K562 (cell line): ENCODE results near the gene PLXNB3. TPM values are rescaled to one million over a fixed set of nuclear protein-coding genes. Genes with fewer than 3 reads are reported as not detected.
"Not testable (repeated sequence)": the region's sequence is repeated elsewhere in the genome, so short reads cannot be mapped to it uniquely, and the experiment has no call there.

Experiments
- ATF1 ChIP-seq, 2 experiments: fragments of 450-650 bp in 1 of 2; IDR thresholded peaks; 2 replicates each; pipeline ENCODE4 v1.6.1; 2016; ENCODE audit warnings: missing compliant biosample characterization in 1 of 2, missing genetic modification characterization in 1 of 2
- CREB1 ChIP-seq, 2 experiments: sonication (generic) in 1 of 2; formaldehyde crosslinking in 1 of 2; IDR thresholded peaks; 2 replicates each; pipeline versions ENCODE4 v1.6.1 to v1.8.0; 2012 to 2022; ENCODE audit warnings: inconsistent platforms in 1 of 2, mild to moderate bottlenecking in 1 of 2, missing genetic modification reagents in 1 of 2, moderate library complexity in 1 of 2
- CREM ChIP-seq: IDR thresholded peaks from 2 replicates; pipeline ENCODE4 v1.6.1; 2014; ENCODE audit warnings: antibody characterized with exemption, low read depth
- EGR1 ChIP-seq: fragments of 450-650 bp; conservative IDR thresholded peaks from 2 replicates; pipeline ENCODE4 v1.6.1; 2017; ENCODE audit warnings: mild to moderate bottlenecking
- ESRRA ChIP-seq: fragments of 450-650 bp; IDR thresholded peaks from 2 replicates; pipeline ENCODE4 v1.6.1; 2014; ENCODE audit warnings: low read depth, mild to moderate bottlenecking, moderate library complexity, borderline replicate concordance
- MTA3 ChIP-seq: fragments of 450-650 bp; formaldehyde crosslinking; IDR thresholded peaks from 2 replicates; pipeline ENCODE4 v1.6.1; 2017; ENCODE audit warnings: mild to moderate bottlenecking, borderline replicate concordance
- MYC ChIP-seq, 2 experiments: fragments of 250-450 bp in 1 of 2; sonication (Bioruptor Pico) in 1 of 2; IDR thresholded peaks; 2 replicates each; pipeline versions ENCODE4 v1.5.1 to v1.6.1; 2012 to 2021; ENCODE audit warnings: low read depth in 2 of 2, borderline replicate concordance in 1 of 2, improper control_type of control experiment in 1 of 2, low read length in 1 of 2, mild to moderate bottlenecking in 1 of 2, moderate library complexity in 1 of 2
- NFIC ChIP-seq: fragments of 450-650 bp; IDR thresholded peaks from 2 replicates; pipeline ENCODE4 v1.6.1; 2017; ENCODE audit warnings: mild to moderate bottlenecking, inconsistent platforms
- POLR2A ChIP-seq: fragments of 450-650 bp; conservative IDR thresholded peaks from 2 replicates; pipeline ENCODE4 v1.6.1; 2016
- SAFB ChIP-seq: fragments of 200-400 bp; formaldehyde crosslinking; IDR thresholded peaks from 2 replicates; pipeline ENCODE4 v1.6.1; 2017; ENCODE audit warnings: low read depth, low read length, borderline replicate concordance
- SUPT5H ChIP-seq: fragments of 450-650 bp; IDR thresholded peaks from 2 replicates; pipeline ENCODE4 v1.6.1; 2016
- ZFX ChIP-seq: sonication (generic); formaldehyde crosslinking; IDR thresholded peaks from 2 replicates; pipeline ENCODE4 v1.8.0; 2022; ENCODE audit warnings: mild to moderate bottlenecking, missing genetic modification reagents, moderate library complexity
- ZNF57 ChIP-seq: fragments of 450-650 bp; formaldehyde crosslinking; IDR thresholded peaks from 2 replicates; pipeline ENCODE4 v1.4.0; 2020; ENCODE audit warnings: mild to moderate bottlenecking, moderate library complexity
- polyA plus RNA-seq, 8 experiments: library from polyadenylated mRNA; depleted of rRNA in 4 of 8; stranded (reverse) in 5 of 8; unstranded in 3 of 8; fragments of >200 nt; fragmentation: Nextera tagmentation in 2 of 8; fragmentation: Illumina TruSeq in 1 of 8; extraction: Ambion mirVana in 2 of 8; extraction: Trizol in 1 of 8; gene quantifications; 2 replicates each; pipeline versions ENCODE4 v1.2.1 to v1.2.3, GENCODE V29; 2011 to 2014; ENCODE audit warnings: inconsistent platforms in 1 of 8, missing spikeins in 1 of 8
- total RNA-seq, 7 experiments: library from RNA; depleted of rRNA in 6 of 7; stranded (reverse); fragments of >200 nt in 6 of 7; fragmentation: Illumina TruSeq in 2 of 7; extraction: Trizol in 2 of 7; gene quantifications; 2 replicates each; pipeline versions ENCODE4 v1.2.1 to v1.2.3, GENCODE V29; 2011 to 2021; ENCODE audit warnings: low replicate concordance in 1 of 7
- TF ChIP-seq, protein P1 (sequence below): fragments of 200-800 bp; sonication (Bioruptor generic); IDR thresholded peaks from 2 replicates; pipeline ENCODE4 v1.6.1; 2016; ENCODE audit warnings: missing genetic modification characterization, missing compliant biosample characterization
- TF ChIP-seq, protein P2 (sequence below): sonication (generic); formaldehyde crosslinking; IDR thresholded peaks from 2 replicates; pipeline ENCODE4 v1.9.0; 2022; ENCODE audit warnings: mild to moderate bottlenecking, missing genetic modification reagents
- TF ChIP-seq, protein P3 (sequence below): fragments of 450-650 bp; IDR thresholded peaks from 2 replicates; pipeline ENCODE4 v1.6.1; 2014; ENCODE audit warnings: low read depth, mild to moderate bottlenecking, moderate library complexity, borderline replicate concordance
- TF ChIP-seq, protein P4 (sequence below): sonication (generic); formaldehyde crosslinking; IDR thresholded peaks from 2 replicates; pipeline ENCODE4 v1.9.0; 2022; ENCODE audit warnings: mild to moderate bottlenecking, missing genetic modification reagents

PLXNB3 gene
- total and polyA plus RNA-seq, 9 of the 15 experiments (the other 6 are each of a cell fraction or from before 2014, with no cell fraction given): 0.22 to 2.0 (median 1.4) TPM; not detected in 2

DNA sequence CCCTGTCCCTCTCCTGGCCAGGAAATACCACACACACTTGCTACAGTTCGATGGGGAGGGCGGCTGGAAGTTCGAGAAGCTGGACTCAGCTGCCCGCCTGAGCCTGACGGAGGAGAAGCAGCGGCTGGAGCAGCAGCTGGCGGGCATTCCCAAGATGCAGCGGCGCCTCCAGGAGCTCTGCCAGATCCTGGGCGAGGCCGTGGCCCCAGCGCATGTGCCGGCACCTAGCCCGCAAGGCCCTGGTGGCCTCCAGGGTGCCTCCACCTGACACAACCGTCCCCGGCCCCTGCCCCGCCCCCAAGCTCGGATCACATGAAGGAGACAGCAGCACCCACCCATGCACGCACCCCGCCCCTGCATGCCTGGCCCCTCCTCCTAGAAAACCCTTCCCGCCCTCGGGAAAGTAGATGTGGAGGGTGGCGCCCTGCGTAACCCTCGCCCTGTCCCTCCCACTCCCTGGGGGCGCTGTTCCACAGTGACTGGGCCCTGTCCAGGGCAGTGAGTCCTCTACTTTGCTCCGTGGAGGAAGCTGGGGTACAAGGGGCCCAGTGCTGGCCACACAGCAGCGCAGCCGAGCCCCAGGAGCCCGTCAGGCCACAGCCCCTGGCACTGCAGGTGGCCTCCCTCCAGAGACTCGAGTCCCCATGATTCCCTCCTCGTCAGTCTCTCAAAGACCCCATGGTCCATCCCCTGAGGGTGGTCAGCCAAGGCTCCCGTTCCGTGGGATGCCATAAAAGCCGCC lies 20.4 kb upstream of the PLXNB3 start (continued):
- TF ChIP-seq ZFX (CRISPR knock-in tag) (peak; percentile 81), CREM (peak; percentile 66), SUPT5H (peak; percentile 80), EGR1 (peak; percentile 63), NFIC (0 out of 2 replicates have a peak, but pooled peaks have one; percentile 18), CREB1 (CRISPR knock-in tag; IDR thresholded peaks at IDR 0.05) (peak; percentile 33; the same call in 1 of the 2 replicates), SAFB (peak; percentile 61; the same call in 1 of the 2 replicates), POLR2A (peak; percentile 82), ESRRA (0 out of 2 replicates have a peak, but pooled peaks have one; percentile 27), MYC (IDR thresholded peaks at IDR 0.05; ENCODE audit: low read depth, low read length) (peak; percentile 31; the same call in 1 of the 2 replicates), ATF1 (tag; IDR thresholded peaks at IDR 0.05) (peak; percentile 34), MTA3 (peak; percentile 53; the same call in 1 of the 2 replicates), ZNF57 (CRISPR knock-in tag) (peak; percentile 80; the same call in 1 of the 2 replicates)
- TF ChIP-seq, protein P1, sequence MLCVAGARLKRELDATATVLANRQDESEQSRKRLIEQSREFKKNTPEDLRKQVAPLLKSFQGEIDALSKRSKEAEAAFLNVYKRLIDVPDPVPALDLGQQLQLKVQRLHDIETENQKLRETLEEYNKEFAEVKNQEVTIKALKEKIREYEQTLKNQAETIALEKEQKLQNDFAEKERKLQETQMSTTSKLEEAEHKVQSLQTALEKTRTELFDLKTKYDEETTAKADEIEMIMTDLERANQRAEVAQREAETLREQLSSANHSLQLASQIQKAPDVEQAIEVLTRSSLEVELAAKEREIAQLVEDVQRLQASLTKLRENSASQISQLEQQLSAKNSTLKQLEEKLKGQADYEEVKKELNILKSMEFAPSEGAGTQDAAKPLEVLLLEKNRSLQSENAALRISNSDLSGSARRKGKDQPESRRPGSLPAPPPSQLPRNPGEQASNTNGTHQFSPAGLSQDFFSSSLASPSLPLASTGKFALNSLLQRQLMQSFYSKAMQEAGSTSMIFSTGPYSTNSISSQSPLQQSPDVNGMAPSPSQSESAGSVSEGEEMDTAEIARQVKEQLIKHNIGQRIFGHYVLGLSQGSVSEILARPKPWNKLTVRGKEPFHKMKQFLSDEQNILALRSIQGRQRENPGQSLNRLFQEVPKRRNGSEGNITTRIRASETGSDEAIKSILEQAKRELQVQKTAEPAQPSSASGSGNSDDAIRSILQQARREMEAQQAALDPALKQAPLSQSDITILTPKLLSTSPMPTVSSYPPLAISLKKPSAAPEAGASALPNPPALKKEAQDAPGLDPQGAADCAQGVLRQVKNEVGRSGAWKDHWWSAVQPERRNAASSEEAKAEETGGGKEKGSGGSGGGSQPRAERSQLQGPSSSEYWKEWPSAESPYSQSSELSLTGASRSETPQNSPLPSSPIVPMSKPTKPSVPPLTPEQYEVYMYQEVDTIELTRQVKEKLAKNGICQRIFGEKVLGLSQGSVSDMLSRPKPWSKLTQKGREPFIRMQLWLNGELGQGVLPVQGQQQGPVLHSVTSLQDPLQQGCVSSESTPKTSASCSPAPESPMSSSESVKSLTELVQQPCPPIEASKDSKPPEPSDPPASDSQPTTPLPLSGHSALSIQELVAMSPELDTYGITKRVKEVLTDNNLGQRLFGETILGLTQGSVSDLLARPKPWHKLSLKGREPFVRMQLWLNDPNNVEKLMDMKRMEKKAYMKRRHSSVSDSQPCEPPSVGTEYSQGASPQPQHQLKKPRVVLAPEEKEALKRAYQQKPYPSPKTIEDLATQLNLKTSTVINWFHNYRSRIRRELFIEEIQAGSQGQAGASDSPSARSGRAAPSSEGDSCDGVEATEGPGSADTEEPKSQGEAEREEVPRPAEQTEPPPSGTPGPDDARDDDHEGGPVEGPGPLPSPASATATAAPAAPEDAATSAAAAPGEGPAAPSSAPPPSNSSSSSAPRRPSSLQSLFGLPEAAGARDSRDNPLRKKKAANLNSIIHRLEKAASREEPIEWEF (CRISPR knock-in tag): 0 out of 2 replicates have a peak, but pooled peaks have one; percentile 1
- TF ChIP-seq, protein P2, sequence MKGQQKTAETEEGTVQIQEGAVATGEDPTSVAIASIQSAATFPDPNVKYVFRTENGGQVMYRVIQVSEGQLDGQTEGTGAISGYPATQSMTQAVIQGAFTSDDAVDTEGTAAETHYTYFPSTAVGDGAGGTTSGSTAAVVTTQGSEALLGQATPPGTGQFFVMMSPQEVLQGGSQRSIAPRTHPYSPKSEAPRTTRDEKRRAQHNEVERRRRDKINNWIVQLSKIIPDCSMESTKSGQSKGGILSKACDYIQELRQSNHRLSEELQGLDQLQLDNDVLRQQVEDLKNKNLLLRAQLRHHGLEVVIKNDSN (CRISPR knock-in tag): 0 out of 2 replicates have a peak, but pooled peaks have one; percentile 35
- not testable (repeated sequence) for TF ChIP-seq CREB1 (IDR thresholded peaks at IDR 0.05); MYC (CRISPR knock-in tag; IDR thresholded peaks at IDR 0.05; ENCODE audit: borderline replicate concordance, low read depth); ATF1 (CRISPR knock-in tag; IDR thresholded peaks at IDR 0.05)
- TF ChIP-seq, protein P3, sequence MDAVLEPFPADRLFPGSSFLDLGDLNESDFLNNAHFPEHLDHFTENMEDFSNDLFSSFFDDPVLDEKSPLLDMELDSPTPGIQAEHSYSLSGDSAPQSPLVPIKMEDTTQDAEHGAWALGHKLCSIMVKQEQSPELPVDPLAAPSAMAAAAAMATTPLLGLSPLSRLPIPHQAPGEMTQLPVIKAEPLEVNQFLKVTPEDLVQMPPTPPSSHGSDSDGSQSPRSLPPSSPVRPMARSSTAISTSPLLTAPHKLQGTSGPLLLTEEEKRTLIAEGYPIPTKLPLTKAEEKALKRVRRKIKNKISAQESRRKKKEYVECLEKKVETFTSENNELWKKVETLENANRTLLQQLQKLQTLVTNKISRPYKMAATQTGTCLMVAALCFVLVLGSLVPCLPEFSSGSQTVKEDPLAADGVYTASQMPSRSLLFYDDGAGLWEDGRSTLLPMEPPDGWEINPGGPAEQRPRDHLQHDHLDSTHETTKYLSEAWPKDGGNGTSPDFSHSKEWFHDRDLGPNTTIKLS: peak; percentile 24; the same call in 1 of the 2 replicates
- TF ChIP-seq, protein P4, sequence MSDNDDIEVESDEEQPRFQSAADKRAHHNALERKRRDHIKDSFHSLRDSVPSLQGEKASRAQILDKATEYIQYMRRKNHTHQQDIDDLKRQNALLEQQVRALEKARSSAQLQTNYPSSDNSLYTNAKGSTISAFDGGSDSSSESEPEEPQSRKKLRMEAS (CRISPR knock-in tag): peak; percentile 82
